SK-N-SH (cell line): ENCODE results near the gene MYORG.

Source experiments
- CTCF ChIP-seq: fragments of 200-600 bp; sonication (generic); IDR thresholded peaks from 2 replicates; pipeline ENCODE4 v1.6.1; 2017; ENCODE audit warnings: antibody characterized with exemption, mild to moderate bottlenecking, moderate library complexity
- NRF1 ChIP-seq: IDR thresholded peaks from 2 replicates; pipeline ENCODE4 v1.6.1; 2012; ENCODE audit warnings: low read depth, mild to moderate bottlenecking, low read length
- REST ChIP-seq: IDR thresholded peaks from 2 replicates; pipeline ENCODE4 v1.6.1; 2012; ENCODE audit warnings: mild to moderate bottlenecking, low read depth, low read length, moderate library complexity
- TF ChIP-seq, protein P1 (sequence below): fragments of 150-350 bp; IDR thresholded peaks from 2 replicates; pipeline ENCODE4 v1.6.1; 2017; ENCODE audit warnings: antibody characterized with exemption, low read length, low read depth, borderline replicate concordance

DNA sequence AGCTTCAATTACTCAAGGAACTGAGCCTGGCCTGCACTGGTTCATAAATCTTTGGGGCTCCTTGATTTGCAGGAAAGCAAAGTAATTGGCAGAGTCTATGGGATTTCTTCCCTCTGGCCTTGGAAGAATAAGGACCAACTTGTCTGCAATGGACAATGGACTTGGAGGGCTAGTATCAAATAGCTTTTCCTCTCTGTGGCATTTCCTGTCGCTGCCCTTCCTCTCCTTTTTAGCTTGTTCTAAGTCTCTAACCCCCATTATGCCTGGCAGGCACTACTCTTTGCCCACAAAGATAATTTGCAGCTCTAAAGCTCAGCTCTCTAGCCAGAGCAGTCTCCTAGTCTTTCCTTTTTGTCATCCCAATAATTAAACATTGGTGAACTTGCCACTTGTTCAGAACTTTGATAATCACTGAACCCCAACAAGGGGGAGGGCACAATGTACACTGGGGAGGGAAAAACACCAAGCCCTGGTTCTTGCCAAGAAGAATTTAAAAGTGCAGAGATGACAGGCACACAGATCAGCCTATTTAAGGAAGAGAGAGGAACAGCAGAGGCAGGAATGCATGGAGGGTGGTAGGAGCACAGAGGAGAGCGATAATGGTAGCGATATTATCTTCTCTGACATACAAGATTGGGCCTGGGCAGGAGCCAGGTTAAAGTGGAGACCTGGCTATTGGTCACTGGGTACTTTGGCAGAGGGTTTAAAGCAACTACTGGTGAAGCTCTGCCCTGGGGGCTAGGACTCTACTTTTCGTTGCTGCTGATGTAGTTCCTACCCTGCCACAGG, 43.2 kb upstream of the MYORG start:
- TF ChIP-seq CTCF (no peak), REST (no peak), NRF1 (no peak)
- TF ChIP-seq, protein P1, sequence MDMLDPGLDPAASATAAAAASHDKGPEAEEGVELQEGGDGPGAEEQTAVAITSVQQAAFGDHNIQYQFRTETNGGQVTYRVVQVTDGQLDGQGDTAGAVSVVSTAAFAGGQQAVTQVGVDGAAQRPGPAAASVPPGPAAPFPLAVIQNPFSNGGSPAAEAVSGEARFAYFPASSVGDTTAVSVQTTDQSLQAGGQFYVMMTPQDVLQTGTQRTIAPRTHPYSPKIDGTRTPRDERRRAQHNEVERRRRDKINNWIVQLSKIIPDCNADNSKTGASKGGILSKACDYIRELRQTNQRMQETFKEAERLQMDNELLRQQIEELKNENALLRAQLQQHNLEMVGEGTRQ: no peak
